Measurements from ENCODE around the gene SPOCD1.

- TF ChIP-seq CTCF (IDR thresholded peaks at IDR 0.05) (no peak), POLR2A (IDR thresholded peaks at IDR 0.05) (no peak), POLR2AphosphoS5 (IDR thresholded peaks at IDR 0.05) (no peak)
These were observed 47.4 kb downstream of the SPOCD1 start for GRCh38 chr1:31768407-31768907.
